Suprapubic skin (tissue), 3 donors: ENCODE data around the gene MLPH.

Experiments
- EP300 ChIP-seq: sonication (generic); formaldehyde crosslinking; IDR thresholded peaks from one replicate; pipeline ENCODE4 v1.6.1; 2017; ENCODE audit warnings: antibody characterized with exemption
- TF ChIP-seq, protein P1 (sequence below), 2 donors: fragments of 200-600 bp in 1 of 2; fragments of 450-650 bp in 1 of 2; sonication (generic) in 1 of 2; IDR thresholded peaks; one replicate each; pipeline ENCODE4 v1.5.1; 2016 to 2019; ENCODE audit warnings: antibody characterized with exemption in 2 of 2, mild to moderate bottlenecking in 1 of 2, moderate library complexity in 1 of 2

DNA sequence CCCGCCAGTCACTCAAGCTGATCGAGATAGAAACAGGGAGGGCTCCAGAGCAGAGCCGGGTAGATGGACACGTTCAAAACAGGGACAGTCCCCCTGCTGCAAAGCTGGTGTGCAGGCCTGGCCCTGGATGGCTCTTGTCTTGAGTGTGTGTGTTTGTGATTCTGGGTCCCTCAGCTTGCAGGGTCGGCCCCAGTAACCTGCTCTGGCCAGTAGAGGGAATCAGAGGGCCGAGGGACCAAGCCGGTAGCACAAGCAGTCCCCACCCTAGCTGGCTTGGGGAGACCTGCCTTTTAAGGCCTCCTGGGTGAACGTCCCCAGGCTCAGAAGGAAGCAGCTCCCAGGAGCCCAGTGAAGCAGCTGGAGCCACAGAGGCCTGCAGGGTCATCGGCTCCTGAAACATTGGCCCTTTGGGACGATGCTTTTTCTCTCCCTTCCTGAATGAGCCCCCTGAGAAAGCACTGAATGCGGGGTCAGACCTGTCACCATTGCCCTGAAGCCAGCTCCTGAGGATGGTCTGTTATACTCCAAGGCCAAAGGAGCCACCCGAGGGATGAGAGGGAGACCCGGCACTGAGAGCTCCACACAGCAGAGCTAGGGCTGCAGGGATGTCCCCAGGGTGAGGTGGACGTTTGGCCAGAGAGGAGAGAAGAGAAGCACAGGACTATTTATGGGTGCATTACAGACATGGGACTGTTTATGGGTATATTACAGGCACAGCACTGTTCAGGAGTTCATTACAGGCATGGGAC lies 15.4 kb upstream of the MLPH start:
- no peak for TF ChIP-seq EP300
- TF ChIP-seq, protein P1, sequence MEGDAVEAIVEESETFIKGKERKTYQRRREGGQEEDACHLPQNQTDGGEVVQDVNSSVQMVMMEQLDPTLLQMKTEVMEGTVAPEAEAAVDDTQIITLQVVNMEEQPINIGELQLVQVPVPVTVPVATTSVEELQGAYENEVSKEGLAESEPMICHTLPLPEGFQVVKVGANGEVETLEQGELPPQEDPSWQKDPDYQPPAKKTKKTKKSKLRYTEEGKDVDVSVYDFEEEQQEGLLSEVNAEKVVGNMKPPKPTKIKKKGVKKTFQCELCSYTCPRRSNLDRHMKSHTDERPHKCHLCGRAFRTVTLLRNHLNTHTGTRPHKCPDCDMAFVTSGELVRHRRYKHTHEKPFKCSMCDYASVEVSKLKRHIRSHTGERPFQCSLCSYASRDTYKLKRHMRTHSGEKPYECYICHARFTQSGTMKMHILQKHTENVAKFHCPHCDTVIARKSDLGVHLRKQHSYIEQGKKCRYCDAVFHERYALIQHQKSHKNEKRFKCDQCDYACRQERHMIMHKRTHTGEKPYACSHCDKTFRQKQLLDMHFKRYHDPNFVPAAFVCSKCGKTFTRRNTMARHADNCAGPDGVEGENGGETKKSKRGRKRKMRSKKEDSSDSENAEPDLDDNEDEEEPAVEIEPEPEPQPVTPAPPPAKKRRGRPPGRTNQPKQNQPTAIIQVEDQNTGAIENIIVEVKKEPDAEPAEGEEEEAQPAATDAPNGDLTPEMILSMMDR (IDR thresholded peaks at IDR 0.05), result peak; percentile 36 to 54
